Measurements from ENCODE around the gene FHL1.

FHL1 gene

GRCh38 chrX:136147976-136148375 is 643 bp downstream of the FHL1 start:
- no peak for DNase-seq
- TF ChIP-seq CTCF (IDR thresholded peaks at IDR 0.05): no peak
- H3K4me1 ChIP-seq: peaks cover 0 to 18% (median 0%) of the 10 kb centered on the region in 4 donors
- H3K36me3 ChIP-seq: no peaks in the 10 kb centered on the region
- H3K9me3 ChIP-seq: no peaks in the 10 kb centered on the region
- peak overlapping the region; percentile 87 to 89 for H3K4me3 ChIP-seq
- intact Hi-C loops (cut with DNase I; ENCODE audit: low total_unique reads): loop anchor here (10.0 kb wide), 1 partner anchor 83 kb away; no protein-coding TSS in a partner anchor
- H3K27me3 ChIP-seq: no peaks in the 10 kb centered on the region
- H3K27ac ChIP-seq: peak overlapping the region; percentile 98

- intact Hi-C loops (cut with DNase I; ENCODE audit: low total_unique reads): loop anchor here (10.0 kb wide), 1 partner anchor 84 kb away; no protein-coding TSS in a partner anchor
- no peaks in the 10 kb centered on the region for H3K36me3 ChIP-seq
- H3K4me3 ChIP-seq: peak overlapping the region; percentile 87 to 89
- TF ChIP-seq CTCF (IDR thresholded peaks at IDR 0.05): no peak
- no peaks in the 10 kb centered on the region for H3K9me3 ChIP-seq
- H3K27ac ChIP-seq: peak overlapping the region; percentile 98
- H3K4me1 ChIP-seq: peaks cover 0 to 22% (median 0%) of the 10 kb centered on the region in 4 donors
- no peaks in the 10 kb centered on the region for H3K27me3 ChIP-seq
- no peak for DNase-seq
Measured at GRCh38 chrX:136148391-136148790, 1.1 kb downstream of the FHL1 start.

- Histone ChIP-seq H3K27me3 (no peaks in the 10 kb centered on the region), H3K36me3 (no peaks in the 10 kb centered on the region), H3K27ac (peak overlapping the region; percentile 69 to 98), H3K9me3 (no peaks in the 10 kb centered on the region), H3K4me3 (peak overlapping the region; percentile 22), H3K4me1 (peaks cover 0 to 84% (median 6%) of the 10 kb centered on the region in 4 donors)
- intact Hi-C loops (cut with DNase I; ENCODE audit: low total_unique reads): no loop called here
- no peak for DNase-seq
- no peak for TF ChIP-seq CTCF (IDR thresholded peaks at IDR 0.05)
Measured at GRCh38 chrX:136154998-136155397, 7.7 kb downstream of the FHL1 start.

DNA sequence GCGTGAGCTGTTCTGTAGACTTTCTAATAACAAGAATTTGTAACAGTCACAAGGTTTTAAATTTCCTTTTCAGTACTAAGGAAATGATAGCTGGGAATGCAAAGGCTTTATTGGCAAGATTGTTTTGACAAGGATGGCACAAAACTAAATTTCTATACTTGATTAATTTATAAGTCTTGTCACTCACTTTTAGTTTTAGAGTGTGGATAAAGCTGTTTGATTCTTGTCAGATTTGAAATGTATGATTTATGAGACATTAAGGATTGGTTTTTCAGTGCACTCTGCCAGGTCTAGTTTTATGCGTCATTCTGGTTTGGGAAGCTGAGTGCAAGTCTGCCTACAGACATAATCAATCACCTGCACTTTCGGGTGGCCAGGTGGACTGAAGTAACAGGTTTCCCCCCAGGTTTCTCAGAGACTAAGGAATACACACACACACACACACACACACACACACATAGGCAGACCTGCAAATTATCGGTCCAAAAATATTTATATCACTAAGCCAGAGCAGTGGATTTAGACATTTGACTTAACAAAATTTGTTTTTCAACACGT is 9.3 kb downstream of the FHL1 start:
- H3K4me1 ChIP-seq: peaks cover 0 to 89% (median 6%) of the 10 kb centered on the region in 4 donors
- H3K9me3 ChIP-seq: no peaks in the 10 kb centered on the region
- no peak for DNase-seq
- intact Hi-C loops (cut with DNase I; ENCODE audit: low total_unique reads): no loop called here
- no peaks in the 10 kb centered on the region for H3K27me3 ChIP-seq
- no peak for TF ChIP-seq CTCF (IDR thresholded peaks at IDR 0.05)
- H3K27ac ChIP-seq: peak overlapping the region; percentile 69 to 98
- H3K4me3 ChIP-seq: peak overlapping the region in 1 of 2 donors; percentile 22
- H3K36me3 ChIP-seq: no peaks in the 10 kb centered on the region

- Histone ChIP-seq H3K36me3 (no peaks in the 10 kb centered on the region), H3K4me1 (peaks cover 0 to 92% (median 6%) of the 10 kb centered on the region in 4 donors), H3K27ac (peak overlapping the region; percentile 69 to 98), H3K4me3 (peak overlapping the region in 1 of 2 donors; percentile 9), H3K27me3 (no peaks in the 10 kb centered on the region), H3K9me3 (no peaks in the 10 kb centered on the region)
- no peak for TF ChIP-seq CTCF (IDR thresholded peaks at IDR 0.05)
- DNase-seq: no peak
- intact Hi-C loops (cut with DNase I; ENCODE audit: low total_unique reads): no loop called here
Measured at GRCh38 chrX:136157187-136157586, 9.9 kb downstream of the FHL1 start.
